NCI-H128 (cell line): ENCODE measurements around the gene TGIF2.

Experiments
- DNase-seq: peaks from one replicate; lab custom pipeline; 2025; ENCODE audit not compliant: unreplicated experiment; lab: John Stamatoyannopoulos, UW

Gene TGIF2

DNA sequence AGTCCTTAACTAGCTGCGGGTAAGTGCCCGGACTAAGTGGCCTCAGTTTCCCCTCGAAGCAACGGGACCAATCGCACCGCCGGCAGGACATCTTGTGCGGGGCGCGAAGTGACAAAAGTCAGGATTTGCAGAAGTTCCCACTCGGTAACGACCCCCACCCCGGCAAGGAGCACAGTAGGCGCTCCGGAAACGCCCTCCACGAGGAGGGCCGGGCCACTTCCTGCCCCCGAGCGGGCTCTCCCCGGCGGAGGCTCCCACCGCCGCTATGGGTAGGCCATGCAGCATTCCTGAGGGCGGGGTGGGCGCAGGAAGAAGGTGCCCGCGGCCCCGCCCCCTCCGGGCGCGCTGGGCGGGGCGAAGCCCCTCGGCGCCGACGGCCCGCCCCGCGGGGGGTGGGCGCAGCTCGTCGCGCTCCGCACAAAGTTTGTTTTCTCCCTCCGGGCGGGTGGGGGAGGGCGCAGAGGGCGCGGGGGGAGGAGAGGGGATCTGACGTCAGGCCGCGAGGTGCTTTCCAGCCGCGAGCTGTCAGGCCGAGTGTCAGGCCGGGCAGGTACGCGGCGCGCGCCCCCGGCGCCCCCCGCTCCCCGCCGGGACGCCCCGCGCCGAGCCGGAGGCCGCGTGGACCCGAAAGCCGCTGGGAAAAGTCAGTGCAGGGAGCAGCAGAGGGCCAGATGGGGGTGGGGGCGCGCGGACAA, at the start of gene TGIF2:
Gene TGIF2 (plus strand): TSS at position 495 of the 695 bp plus-strand sequence. CDS start 5,178 bp downstream, outside the sequence.
- DNase-seq: no peak

- DNase-seq: no peak
These were observed 47.6 kb upstream of the TGIF2 start for GRCh38 chr20:36525620-36526365.

GRCh38 chr20:36526521-36527011, 46.8 kb upstream of the TGIF2 start:
- no peak for DNase-seq

- DNase-seq: no peak
These were observed 45.9 kb upstream of the TGIF2 start for GRCh38 chr20:36527331-36528125.

- no peak for DNase-seq
These were observed 45.1 kb upstream of the TGIF2 start for GRCh38 chr20:36528176-36528874.

DNA sequence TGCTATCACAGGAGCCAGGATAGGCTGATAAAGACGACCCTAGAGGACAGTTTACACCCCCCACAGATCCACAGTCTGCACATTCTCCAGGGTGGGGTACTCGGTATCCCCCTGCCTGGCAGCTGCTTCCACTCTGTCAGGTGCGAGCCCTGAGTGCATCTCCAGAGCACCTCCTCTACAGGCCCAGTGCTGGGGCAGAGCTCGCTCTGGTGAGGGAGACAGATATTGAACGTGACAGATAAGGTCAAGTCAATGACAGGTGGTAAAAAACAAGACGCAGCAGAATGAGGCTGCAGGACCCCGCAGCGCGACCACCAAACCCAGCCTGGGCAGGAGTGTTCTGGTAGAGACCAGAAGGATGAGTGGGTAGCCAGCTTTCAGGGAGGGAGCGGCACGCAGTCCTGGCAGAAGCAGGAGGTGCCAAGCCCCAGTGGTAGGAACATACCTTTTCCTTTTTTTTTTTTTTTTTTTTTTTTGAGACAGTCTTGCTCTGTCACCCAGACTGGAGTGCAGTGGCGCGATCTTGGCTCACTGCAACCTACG, 44.5 kb upstream of the TGIF2 start:
- no peak for DNase-seq

DNA sequence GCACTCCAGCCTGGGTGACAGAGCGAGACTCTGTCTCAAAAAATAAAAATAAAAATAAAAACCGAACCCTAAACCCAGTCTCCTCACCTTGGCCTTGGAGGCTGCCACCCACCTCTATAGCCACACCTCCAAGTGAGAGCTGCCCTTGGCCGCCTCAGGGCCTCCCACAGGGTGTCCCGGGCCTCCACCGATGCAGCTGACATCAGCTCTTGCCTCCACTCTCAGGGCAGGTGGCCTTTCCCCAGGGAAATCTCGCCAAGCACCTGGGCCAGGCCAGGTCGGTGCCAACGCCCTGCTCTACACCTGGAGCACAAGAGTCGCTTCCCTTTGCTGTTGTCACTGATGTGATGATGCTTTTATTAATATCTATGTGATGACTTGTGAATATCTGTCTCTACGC, 41.0 kb upstream of the TGIF2 start:
- DNase-seq: no peak

DNA sequence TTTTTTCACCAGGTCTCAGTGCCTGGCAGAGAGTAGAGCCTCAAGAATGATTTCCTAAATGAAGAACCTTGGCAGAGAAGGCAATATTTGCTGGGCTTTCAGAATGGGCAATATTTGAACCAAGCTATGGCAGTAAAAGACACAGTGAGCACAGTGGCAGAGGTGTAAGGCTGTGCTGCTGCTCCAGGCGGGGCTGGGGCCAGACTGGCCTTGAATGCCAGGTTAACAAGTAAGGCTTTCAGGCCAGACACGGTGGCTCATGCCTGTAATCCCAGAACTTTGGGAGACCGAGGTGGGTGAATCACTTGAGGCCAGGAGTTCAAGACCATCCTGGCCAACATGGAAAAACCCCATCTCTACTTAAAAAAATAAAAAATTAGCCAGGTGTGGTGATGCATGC, 40.6 kb upstream of the TGIF2 start:
- no peak for DNase-seq

DNA sequence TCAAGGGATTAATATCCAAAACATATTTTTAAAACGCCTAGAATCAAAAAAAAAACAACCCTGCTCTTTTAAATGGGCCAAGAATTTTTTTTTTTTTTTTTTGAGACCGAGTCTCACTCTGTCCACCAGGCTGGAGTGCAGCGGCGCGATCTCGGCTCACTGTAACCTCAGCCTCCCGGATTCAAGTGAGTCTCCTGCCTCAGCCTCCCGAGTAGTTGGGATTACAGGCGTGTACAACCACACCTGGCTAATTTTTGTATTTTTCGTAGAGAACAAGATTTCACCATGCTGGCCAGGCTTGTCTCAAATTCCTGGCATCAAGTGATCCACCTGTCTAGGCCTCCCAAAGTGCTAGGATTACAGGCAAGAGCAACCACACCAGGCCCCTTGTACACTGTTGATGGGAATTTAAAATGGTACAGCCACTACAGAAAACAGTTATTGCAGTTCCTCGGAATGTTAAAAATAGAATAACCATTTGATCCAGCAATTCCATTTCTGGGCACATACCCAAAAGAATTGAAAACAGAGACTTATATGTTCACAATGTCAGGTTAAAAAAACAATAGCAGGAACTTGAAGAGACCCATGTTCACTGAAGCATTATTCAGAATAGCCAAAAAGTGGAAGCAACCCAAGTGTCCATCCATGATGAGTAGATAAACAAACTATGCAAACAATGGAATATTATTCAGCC, 35.2 kb upstream of the TGIF2 start:
- DNase-seq: no peak

DNA sequence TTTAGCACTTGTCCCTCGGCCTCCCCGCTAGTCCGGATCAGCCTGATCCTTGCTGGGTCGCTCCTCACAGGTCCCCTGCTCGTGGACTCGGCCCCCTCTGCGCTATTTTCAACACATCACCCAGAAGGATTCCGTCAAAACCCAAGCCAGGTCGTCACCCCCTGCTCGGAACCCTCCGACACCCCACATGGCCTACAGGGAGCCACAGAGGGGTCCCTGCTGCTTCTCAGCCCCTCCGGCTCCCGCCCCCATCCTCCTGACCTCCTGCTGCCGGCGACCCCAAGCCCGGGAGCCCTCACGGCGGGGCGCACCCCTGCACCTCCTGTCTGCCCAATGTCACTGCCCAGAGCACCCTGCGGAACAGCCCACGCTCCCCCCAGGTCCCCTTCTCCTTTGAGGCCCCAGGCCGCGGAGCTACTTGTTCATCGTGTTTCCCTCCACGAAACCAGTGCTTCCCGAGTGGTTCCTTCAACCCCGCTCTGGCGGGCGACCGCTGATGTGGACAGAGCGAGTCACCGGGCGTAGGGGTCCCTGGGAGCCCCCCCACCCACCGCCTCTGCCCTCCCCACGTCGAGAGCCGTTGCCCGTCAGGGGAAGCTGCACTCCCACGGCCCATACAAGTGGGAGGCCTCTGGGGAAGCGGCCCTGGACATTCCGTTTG, 32.7 kb upstream of the TGIF2 start:
- no peak for DNase-seq

GRCh38 chr20:36541227-36541767, 32.1 kb upstream of the TGIF2 start, which contains the start of gene MYL9:
Gene MYL9 (plus strand): TSS chr20:36541519. CDS start chr20:36544885, 3,366 bp downstream.
- no peak for DNase-seq

- no peak for DNase-seq
These were observed 31.5 kb upstream of the TGIF2 start for GRCh38 chr20:36541768-36542488.

- DNase-seq: no peak
These were observed 30.7 kb upstream of the TGIF2 start for GRCh38 chr20:36542516-36543183.

DNA sequence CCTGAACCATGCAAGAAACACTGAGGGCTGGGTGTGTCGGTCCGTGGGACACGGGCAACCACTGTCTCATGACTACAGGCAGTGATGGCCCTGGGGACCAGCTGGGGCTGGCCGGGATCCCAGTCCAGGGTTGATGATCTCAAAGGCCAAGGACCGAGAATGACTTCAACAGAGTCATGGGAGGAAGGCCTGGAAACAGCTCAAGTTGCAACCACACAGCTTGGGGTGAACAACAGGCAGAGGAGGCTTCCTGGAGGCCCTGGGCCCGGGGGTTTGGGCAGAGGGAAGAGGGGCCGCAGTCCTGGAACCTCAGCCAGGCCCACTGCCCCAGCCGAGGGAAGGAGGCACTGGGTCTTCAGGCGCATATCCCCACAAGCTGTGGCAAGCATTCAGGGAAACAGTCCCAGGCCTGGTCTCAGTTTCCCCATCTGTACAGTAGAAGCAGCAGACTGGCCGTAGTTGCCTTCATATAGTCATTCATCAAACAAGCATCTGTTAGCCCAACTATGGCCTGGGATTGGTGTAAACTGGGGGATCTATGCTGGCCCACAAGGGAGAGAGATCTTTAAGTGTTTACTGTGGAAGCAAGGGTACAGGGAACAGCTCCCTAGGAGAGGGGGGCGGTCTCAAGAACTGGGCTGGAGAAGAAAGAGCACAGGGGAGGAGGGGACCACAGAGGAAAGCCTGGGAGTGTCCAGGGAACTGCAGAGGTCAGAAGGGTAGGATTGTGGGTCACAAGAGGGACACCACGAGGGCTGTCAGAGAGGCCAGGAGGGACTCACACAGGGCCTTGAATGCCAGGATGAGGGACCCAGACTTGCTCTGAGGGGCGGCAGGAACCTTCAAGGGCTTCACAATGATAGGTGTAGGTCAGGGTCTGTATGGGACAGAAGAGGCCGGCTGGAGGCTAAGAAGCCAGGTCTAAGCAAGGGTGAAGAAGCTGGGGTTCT, 29.9 kb upstream of the TGIF2 start:
- DNase-seq: no peak

GRCh38 chr20:36544134-36545018, 29.0 kb upstream of the TGIF2 start:
- no peak for DNase-seq
